HEK293T (cell line): ENCODE data around the gene PRR20B.
"Not testable (repeated sequence)": the region's sequence is repeated elsewhere in the genome, so short reads cannot be mapped to it uniquely, and the experiment has no call there.

Experiments used
- ARNT ChIP-seq: fragments of 450-650 bp; IDR thresholded peaks from 2 replicates; pipeline ENCODE4 v1.6.1; 2017; ENCODE audit warnings: mild to moderate bottlenecking
- BHLHE40 ChIP-seq: fragments of 450-650 bp; IDR thresholded peaks from 2 replicates; pipeline ENCODE4 v1.6.1; 2016; ENCODE audit warnings: mild to moderate bottlenecking, moderate library complexity, borderline replicate concordance
- ELF4 ChIP-seq: fragments of 450-650 bp; IDR thresholded peaks from 2 replicates; pipeline ENCODE4 v1.6.1; 2017; ENCODE audit warnings: antibody characterized with exemption
- FOXK2 ChIP-seq: fragments of 450-650 bp; IDR thresholded peaks from 2 replicates; pipeline ENCODE4 v1.6.1; 2016; ENCODE audit warnings: mild to moderate bottlenecking
- FOXM1 ChIP-seq: fragments of 450-650 bp; IDR thresholded peaks from 2 replicates; pipeline ENCODE4 v1.6.1; 2017; ENCODE audit warnings: mild to moderate bottlenecking, borderline replicate concordance
- HDGF ChIP-seq: fragments of 450-650 bp; IDR thresholded peaks from 2 replicates; pipeline ENCODE4 v1.6.1; 2017; ENCODE audit warnings: antibody characterized with exemption, borderline replicate concordance
- LEF1 ChIP-seq: fragments of 450-650 bp; IDR thresholded peaks from 2 replicates; pipeline ENCODE4 v1.6.1; 2017; ENCODE audit warnings: mild to moderate bottlenecking, borderline replicate concordance
- NFRKB ChIP-seq: fragments of 450-650 bp; IDR thresholded peaks from 2 replicates; pipeline ENCODE4 v1.6.1; 2016; ENCODE audit warnings: mild to moderate bottlenecking, moderate library complexity
- PKNOX1 ChIP-seq: fragments of 450-650 bp; IDR thresholded peaks from 2 replicates; pipeline ENCODE4 v1.6.1; 2016
- SP1 ChIP-seq: fragments of 450-650 bp; IDR thresholded peaks from 2 replicates; pipeline ENCODE4 v1.6.1; 2017
- SUZ12 ChIP-seq: fragments of 450-650 bp; IDR thresholded peaks from 2 replicates; pipeline ENCODE4 v1.6.1; 2016; ENCODE audit warnings: mild to moderate bottlenecking
- TARDBP ChIP-seq: fragments of 450-650 bp; IDR thresholded peaks from 2 replicates; pipeline ENCODE4 v1.6.1; 2016

- TF ChIP-seq NFRKB, FOXM1, PKNOX1, LEF1, ELF4, ARNT, HDGF, TARDBP, SP1, BHLHE40, FOXK2, SUZ12: not testable (repeated sequence)
Observed at GRCh38 chr13:57160332-57160731, 13.0 kb downstream of the PRR20B start, which contains the start of gene PRR20D.
